PC-3 (cell line): ENCODE data around the gene GABRD. TPM values are rescaled to one million over a fixed set of nuclear protein-coding genes. Genes with fewer than 3 reads are reported as not detected.

Source experiments
- ATAC-seq: fragments of 200-7000 bp; cut with Tn5 transposase; 2 replicates; pipeline ENCODE4 v1.9.1; 2020; ENCODE audit warnings: mild to moderate bottlenecking, moderate library complexity
- BruUV-seq: library from RNA; stranded (reverse); fragments of 400-500 nt; replicated peaks from 2 replicates; lab custom pipeline; 2021; lab: Mats Ljungman, UMichigan
- CTCF ChIA-PET: fragments of 300-600 bp; sonication (Branson Sonifier 250); formaldehyde crosslinking; loops from one replicate; lab custom pipeline; 2022; ENCODE audit warnings: antibody characterized with exemption; lab: Charles Lee
- POLR2A ChIA-PET: fragments of 300-600 bp; sonication (Branson Sonifier 250); formaldehyde crosslinking; loops from one replicate; lab custom pipeline; 2022; ENCODE audit warnings: antibody characterized with exemption; ENCODE audit not compliant: unreplicated experiment; lab: Charles Lee
- DNase-seq: peaks from one replicate; pipeline ENCODE4 v3.0.0-alpha.2; 2015
- H2AFZ ChIP-seq: fragments of 300-600 bp; sonication (generic); 2 replicates; pipeline ENCODE4 v1.6.0; 2016; ENCODE audit warnings: antibody characterized with exemption, low read length
- H3F3A ChIP-seq: fragments of 300-600 bp; sonication (generic); one replicate; pipeline ENCODE4 v1.6.0; 2017; ENCODE audit warnings: antibody characterized with exemption, low read length, control low read depth, mild to moderate bottlenecking; ENCODE audit not compliant: unreplicated experiment
- H3K27ac ChIP-seq: fragments of 300-600 bp; sonication (generic); 2 replicates; pipeline ENCODE4 v1.5.1; 2016; ENCODE audit warnings: mild to moderate bottlenecking, low read length
- H3K27me3 ChIP-seq: fragments of 300-600 bp; sonication (generic); 2 replicates; pipeline ENCODE4 v1.6.1; 2016; ENCODE audit warnings: low read length, mixed read lengths
- H3K36me3 ChIP-seq: fragments of 300-600 bp; sonication (generic); 2 replicates; pipeline ENCODE4 v1.6.1; 2016; ENCODE audit warnings: low read depth, mixed run types, low read length, mixed read lengths
- H3K4me1 ChIP-seq: fragments of 300-600 bp; sonication (generic); 2 replicates; pipeline ENCODE4 v1.5.1; 2016; ENCODE audit warnings: low read length; ENCODE audit not compliant: insufficient read depth
- H3K4me2 ChIP-seq: fragments of 300-600 bp; sonication (generic); 2 replicates; pipeline ENCODE4 v1.6.0; 2016; ENCODE audit warnings: low read length
- H3K4me3 ChIP-seq: fragments of 300-600 bp; sonication (generic); 2 replicates; pipeline ENCODE4 v1.5.1; 2016; ENCODE audit warnings: mild to moderate bottlenecking, low read length, mixed read lengths
- H3K79me2 ChIP-seq: fragments of 300-600 bp; sonication (generic); 2 replicates; pipeline ENCODE4 v1.6.1; 2017; ENCODE audit warnings: low read length, mixed read lengths
- H3K9ac ChIP-seq: fragments of 300-600 bp; sonication (generic); 2 replicates; pipeline ENCODE4 v1.6.0; 2016; ENCODE audit warnings: mild to moderate bottlenecking, low read length
- H3K9me2 ChIP-seq: fragments of 300-600 bp; sonication (generic); replicated peaks from 2 replicates; pipeline ENCODE4 v1.6.1; 2016; ENCODE audit warnings: mixed run types, low read length, mixed read lengths
- H3K9me3 ChIP-seq: fragments of 300-600 bp; sonication (generic); 2 replicates; pipeline ENCODE4 v1.6.1; 2016; ENCODE audit warnings: low read length, mixed read lengths
- H4K20me1 ChIP-seq: fragments of 300-600 bp; sonication (generic); 2 replicates; pipeline ENCODE4 v1.6.1; 2016; ENCODE audit warnings: low read length, mixed read lengths
- EZH2 ChIP-seq: fragments of 300-600 bp; sonication (generic); IDR thresholded peaks from one replicate; pipeline ENCODE4 v1.6.1; 2017; ENCODE audit warnings: antibody characterized with exemption, mild to moderate bottlenecking, low read length; ENCODE audit not compliant: unreplicated experiment
- EZH2phosphoT487 ChIP-seq: fragments of 300-600 bp; sonication (generic); IDR thresholded peaks from 2 replicates; pipeline ENCODE4 v1.6.1; 2018; ENCODE audit warnings: mild to moderate bottlenecking, antibody characterized with exemption, low read length, borderline replicate concordance
- intact Hi-C: fragments of 100-400 bp; cut with micrococcal nuclease; formaldehyde crosslinking; loops from 2 replicates; pipeline ENCODE4 v1.9.0; 2023
- total RNA-seq: library from RNA; depleted of rRNA; stranded (reverse); fragments of >200 nt; gene quantifications from 2 replicates; pipeline ENCODE4 v1.2.3, GENCODE V29; 2014
- TF ChIP-seq, protein P1 (sequence below): fragments of 300-600 bp; sonication (generic); conservative IDR thresholded peaks from 2 replicates; pipeline ENCODE4 v1.5.1; 2017; ENCODE audit warnings: antibody characterized with exemption, low read depth, mild to moderate bottlenecking, low read length

GABRD gene
- total RNA-seq, 1 experiment from 2014 or later, result not detected

DNA sequence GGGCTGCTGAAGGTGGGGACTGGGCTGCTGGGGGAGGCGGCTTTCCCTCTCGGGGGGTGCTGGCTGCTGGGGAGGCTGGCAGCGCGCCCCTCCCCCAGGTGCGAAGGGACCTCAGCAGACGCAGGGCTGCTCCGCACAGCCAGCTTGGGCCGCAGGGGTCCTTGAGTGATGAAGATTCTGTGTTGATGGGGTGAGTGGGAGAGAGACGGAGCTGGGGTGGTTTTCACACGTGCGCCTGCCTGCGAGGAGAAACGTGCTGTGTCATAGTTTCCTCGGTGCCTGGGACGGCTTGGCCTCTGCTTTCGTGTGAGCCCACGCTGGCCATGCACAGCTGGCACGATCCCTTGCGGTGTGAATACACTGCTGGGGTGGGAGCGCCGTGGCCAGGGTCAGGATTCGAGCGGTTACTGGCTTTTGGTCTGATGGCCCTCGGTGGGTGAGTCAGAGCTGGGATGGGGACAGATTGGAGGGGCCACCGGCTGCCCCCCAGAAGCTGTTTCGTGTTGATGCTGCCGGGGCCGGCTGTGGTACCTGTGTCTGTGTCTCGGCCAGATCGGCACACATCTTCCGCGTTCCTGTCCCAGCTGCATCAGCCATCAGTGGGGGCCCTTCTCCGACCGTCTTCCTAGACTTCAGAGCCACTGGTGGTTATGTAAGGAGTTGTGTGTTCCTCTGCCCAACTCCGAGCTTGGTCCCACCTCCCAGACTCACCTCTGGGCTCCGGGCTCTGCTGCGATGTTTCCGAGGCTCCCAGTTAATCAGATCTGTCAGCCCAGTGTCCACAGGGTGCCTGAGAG lies 56.0 kb downstream of the GABRD start:
- Histone ChIP-seq H3K79me2 (no peaks in the 10 kb centered on the region), H3K4me2 (no peak overlapping the region), H3K9me2 (no peaks in the 10 kb centered on the region), H2AFZ (no peak overlapping the region), H3K9me3 (peaks cover 14% of the 10 kb centered on the region), H4K20me1 (no peaks in the 10 kb centered on the region), H3K27me3 (no peaks in the 10 kb centered on the region), H3F3A (no peaks in the 10 kb centered on the region), H3K36me3 (peaks cover 20% of the 10 kb centered on the region), H3K4me3 (no peak overlapping the region), H3K27ac (no peak overlapping the region), H3K9ac (no peak overlapping the region), H3K4me1 (no peaks in the 10 kb centered on the region)
- TF ChIP-seq EZH2, result no peak
- TF ChIP-seq, protein P1, sequence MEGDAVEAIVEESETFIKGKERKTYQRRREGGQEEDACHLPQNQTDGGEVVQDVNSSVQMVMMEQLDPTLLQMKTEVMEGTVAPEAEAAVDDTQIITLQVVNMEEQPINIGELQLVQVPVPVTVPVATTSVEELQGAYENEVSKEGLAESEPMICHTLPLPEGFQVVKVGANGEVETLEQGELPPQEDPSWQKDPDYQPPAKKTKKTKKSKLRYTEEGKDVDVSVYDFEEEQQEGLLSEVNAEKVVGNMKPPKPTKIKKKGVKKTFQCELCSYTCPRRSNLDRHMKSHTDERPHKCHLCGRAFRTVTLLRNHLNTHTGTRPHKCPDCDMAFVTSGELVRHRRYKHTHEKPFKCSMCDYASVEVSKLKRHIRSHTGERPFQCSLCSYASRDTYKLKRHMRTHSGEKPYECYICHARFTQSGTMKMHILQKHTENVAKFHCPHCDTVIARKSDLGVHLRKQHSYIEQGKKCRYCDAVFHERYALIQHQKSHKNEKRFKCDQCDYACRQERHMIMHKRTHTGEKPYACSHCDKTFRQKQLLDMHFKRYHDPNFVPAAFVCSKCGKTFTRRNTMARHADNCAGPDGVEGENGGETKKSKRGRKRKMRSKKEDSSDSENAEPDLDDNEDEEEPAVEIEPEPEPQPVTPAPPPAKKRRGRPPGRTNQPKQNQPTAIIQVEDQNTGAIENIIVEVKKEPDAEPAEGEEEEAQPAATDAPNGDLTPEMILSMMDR, result no peak
- no peak for TF ChIP-seq EZH2phosphoT487
- ChIA-PET CTCF (no interaction called here), POLR2A (no interaction called here)
- ATAC-seq (no peak), DNase-seq (no peak)
- intact Hi-C loops, result no loop called here
- no TSS peak for BruUV-seq

DNA sequence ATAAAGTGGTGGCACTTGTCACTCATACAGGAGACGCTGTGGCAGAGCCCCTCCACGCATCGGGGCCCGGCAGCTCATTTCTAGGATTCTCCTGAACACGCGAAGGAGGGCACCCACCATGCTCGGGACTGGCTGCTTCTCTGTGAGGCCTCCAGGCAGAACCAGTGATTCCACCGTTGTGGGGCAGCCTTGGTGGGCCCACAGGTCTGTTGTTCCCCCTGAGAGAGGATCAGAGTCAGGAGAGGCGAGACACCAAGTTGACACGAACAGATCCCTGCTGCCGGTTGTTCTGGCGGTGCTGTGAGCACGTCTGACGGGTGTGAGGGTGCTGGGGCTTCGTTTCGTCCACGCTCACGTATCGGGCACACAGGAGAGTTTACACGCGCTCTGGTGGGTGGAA lies 57.7 kb downstream of the GABRD start:
- Histone ChIP-seq H3K9me2 (no peaks in the 10 kb centered on the region), H3K9ac (no peak overlapping the region), H3F3A (no peaks in the 10 kb centered on the region), H3K4me3 (no peak overlapping the region), H3K36me3 (peaks cover 20% of the 10 kb centered on the region), H3K4me1 (no peaks in the 10 kb centered on the region), H4K20me1 (no peaks in the 10 kb centered on the region), H2AFZ (no peak overlapping the region), H3K9me3 (peaks cover 14% of the 10 kb centered on the region), H3K27ac (no peak overlapping the region), H3K79me2 (no peaks in the 10 kb centered on the region; the same call in 1 of the 2 replicates), H3K27me3 (no peaks in the 10 kb centered on the region), H3K4me2 (no peak overlapping the region)
- ATAC-seq (no peak), DNase-seq (no peak)
- BruUV-seq, result no TSS peak
- TF ChIP-seq, protein P1, result no peak
- TF ChIP-seq EZH2, result no peak
- no peak for TF ChIP-seq EZH2phosphoT487
- ChIA-PET POLR2A (no interaction called here), CTCF (no interaction called here)
- intact Hi-C loops, result no loop called here

DNA sequence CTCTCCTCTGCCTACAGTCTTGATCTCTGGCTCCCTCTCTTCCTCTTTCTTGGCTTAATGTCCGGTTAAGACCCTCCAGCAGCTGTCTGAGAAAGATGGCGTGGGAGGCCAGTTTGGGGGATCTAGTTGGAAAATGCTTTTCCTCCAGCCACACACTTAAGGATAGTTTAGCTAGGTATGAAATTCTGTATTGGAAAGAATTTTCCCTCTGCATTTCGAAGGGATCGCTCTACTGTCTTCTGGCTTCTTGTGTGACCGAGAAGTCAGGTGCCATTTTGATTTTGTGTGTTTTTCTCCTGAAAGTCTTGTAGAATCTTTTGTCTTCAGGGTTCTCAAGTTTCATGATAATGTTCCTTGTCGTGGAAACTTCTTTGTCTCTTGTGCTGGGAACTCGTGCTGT lies 59.0 kb downstream of the GABRD start:
- Histone ChIP-seq H2AFZ (no peak overlapping the region), H3K27me3 (no peaks in the 10 kb centered on the region), H4K20me1 (no peaks in the 10 kb centered on the region), H3K9ac (no peak overlapping the region), H3K27ac (no peak overlapping the region), H3K79me2 (no peaks in the 10 kb centered on the region; the same call in 1 of the 2 replicates), H3F3A (no peaks in the 10 kb centered on the region), H3K4me1 (no peaks in the 10 kb centered on the region), H3K4me3 (no peak overlapping the region), H3K9me3 (peaks cover 14% of the 10 kb centered on the region), H3K4me2 (no peak overlapping the region), H3K9me2 (no peaks in the 10 kb centered on the region), H3K36me3 (peaks cover 20% of the 10 kb centered on the region)
- ChIA-PET POLR2A (no interaction called here), CTCF (no interaction called here)
- intact Hi-C loops, result no loop called here
- TF ChIP-seq, protein P1, result no peak
- TF ChIP-seq EZH2 (no peak), EZH2phosphoT487 (no peak)
- no TSS peak for BruUV-seq
- DNase-seq (no peak), ATAC-seq (no peak)
